Activated naive CD8-positive, alpha-beta T cell treated with anti-CD3 and anti-CD28 coated beads for 36 hours (primary cell): ENCODE measurements around the gene IRGM. TPM values are rescaled to one million over a fixed set of nuclear protein-coding genes. Genes with fewer than 3 reads are reported as not detected.
"Not testable (repeated sequence)": the region's sequence is repeated elsewhere in the genome, so short reads cannot be mapped to it uniquely, and the experiment has no call there.

Experiments
- DNase-seq: peaks from one replicate; pipeline ENCODE4 v3.0.0; 2021
- H3K27ac Mint-ChIP-seq: one replicate; pipeline ENCODE4 v1.8.0; 2022; ENCODE audit warnings: mild to moderate bottlenecking, moderate library complexity, mixed read lengths
- H3K27me3 Mint-ChIP-seq: one replicate; pipeline ENCODE4 v1.8.0; 2022; ENCODE audit warnings: mild to moderate bottlenecking, mixed read lengths
- H3K36me3 Mint-ChIP-seq: one replicate; pipeline ENCODE4 v1.8.0; 2021; ENCODE audit warnings: mild to moderate bottlenecking, mixed read lengths
- H3K4me1 Mint-ChIP-seq: one replicate; pipeline ENCODE4 v1.8.0; 2021; ENCODE audit warnings: mixed read lengths
- H3K4me3 Mint-ChIP-seq: one replicate; pipeline ENCODE4 v1.8.0; 2022; ENCODE audit warnings: mild to moderate bottlenecking, moderate library complexity, mixed read lengths
- H3K9me3 Mint-ChIP-seq: one replicate; pipeline ENCODE4 v1.8.0; 2022; ENCODE audit warnings: mixed read lengths
- total RNA-seq, 2 experiments: library from RNA; stranded (reverse); gene quantifications; one replicate each; pipeline ENCODE4 v1.2.3, GENCODE V29; 2021

The IRGM gene
- total RNA-seq, 2 experiments from 2014 or later: 2.5 to 2.9 TPM

DNA sequence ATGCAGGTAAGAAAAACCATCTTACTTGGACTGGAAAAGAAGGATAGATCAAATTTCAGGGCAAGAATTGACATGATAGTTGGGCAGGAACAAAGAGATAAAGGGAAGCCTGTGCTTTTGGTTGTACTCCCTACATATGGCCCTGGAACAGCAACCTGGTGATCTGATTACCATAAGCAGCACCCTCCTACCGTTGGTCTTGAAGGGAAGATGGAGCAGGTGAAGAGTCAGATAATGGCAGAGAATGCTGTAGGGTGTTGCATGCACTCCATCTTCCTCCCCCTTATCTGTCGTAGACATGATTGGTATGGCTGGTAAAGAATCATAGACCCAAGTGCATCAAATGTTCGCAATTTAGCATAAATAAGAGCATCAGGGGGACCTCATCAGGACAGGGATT lies 4.7 kb downstream of the IRGM start:
- Mint-ChIP-seq H3K4me1 (peaks cover 32% of the 10 kb centered on the region), H3K27ac (no peak overlapping the region), H3K4me3 (no peak overlapping the region), H3K9me3 (peaks cover 3% of the 10 kb centered on the region), H3K27me3 (no peaks in the 10 kb centered on the region), H3K36me3 (peaks cover 4% of the 10 kb centered on the region)
- no peak for DNase-seq

GRCh38 chr5:150853561-150853960 lies 7.2 kb downstream of the IRGM start:
- DNase-seq: no peak
- no peak overlapping the region for H3K4me3 Mint-ChIP-seq
- peaks cover 1% of the 10 kb centered on the region for H3K9me3 Mint-ChIP-seq
- H3K36me3 Mint-ChIP-seq: peaks cover 4% of the 10 kb centered on the region
- H3K27ac Mint-ChIP-seq: peak overlapping the region; percentile 11
- H3K27me3 Mint-ChIP-seq: no peaks in the 10 kb centered on the region
- H3K4me1 Mint-ChIP-seq: peaks cover 16% of the 10 kb centered on the region

GRCh38 chr5:150856700-150857099 lies 10.4 kb downstream of the IRGM start:
- not testable (repeated sequence) for DNase-seq, H3K27me3 Mint-ChIP-seq, H3K36me3 Mint-ChIP-seq, H3K4me3 Mint-ChIP-seq, H3K27ac Mint-ChIP-seq
- Mint-ChIP-seq H3K9me3 (peaks cover 10% of the 10 kb centered on the region), H3K4me1 (peaks cover 12% of the 10 kb centered on the region)

GRCh38 chr5:150860246-150860821 lies 14.0 kb downstream of the IRGM start:
- no peaks in the 10 kb centered on the region for H3K27me3 Mint-ChIP-seq
- no peaks in the 10 kb centered on the region for H3K4me1 Mint-ChIP-seq
- no peak overlapping the region for H3K4me3 Mint-ChIP-seq
- H3K9me3 Mint-ChIP-seq: peaks cover 12% of the 10 kb centered on the region
- H3K27ac Mint-ChIP-seq: no peak overlapping the region
- no peak for DNase-seq
- peaks cover 12% of the 10 kb centered on the region for H3K36me3 Mint-ChIP-seq

- Mint-ChIP-seq H3K9me3 (peaks cover 15% of the 10 kb centered on the region), H3K27ac (no peak overlapping the region), H3K36me3 (peaks cover 12% of the 10 kb centered on the region), H3K4me1 (no peaks in the 10 kb centered on the region), H3K4me3 (no peak overlapping the region), H3K27me3 (no peaks in the 10 kb centered on the region)
- DNase-seq: no peak
These were observed 15.7 kb downstream of the IRGM start for GRCh38 chr5:150862070-150862469.

GRCh38 chr5:150879358-150879757 lies 33.0 kb downstream of the IRGM start:
- Mint-ChIP-seq H3K4me1 (no peaks in the 10 kb centered on the region), H3K27ac (no peak overlapping the region)

DNA sequence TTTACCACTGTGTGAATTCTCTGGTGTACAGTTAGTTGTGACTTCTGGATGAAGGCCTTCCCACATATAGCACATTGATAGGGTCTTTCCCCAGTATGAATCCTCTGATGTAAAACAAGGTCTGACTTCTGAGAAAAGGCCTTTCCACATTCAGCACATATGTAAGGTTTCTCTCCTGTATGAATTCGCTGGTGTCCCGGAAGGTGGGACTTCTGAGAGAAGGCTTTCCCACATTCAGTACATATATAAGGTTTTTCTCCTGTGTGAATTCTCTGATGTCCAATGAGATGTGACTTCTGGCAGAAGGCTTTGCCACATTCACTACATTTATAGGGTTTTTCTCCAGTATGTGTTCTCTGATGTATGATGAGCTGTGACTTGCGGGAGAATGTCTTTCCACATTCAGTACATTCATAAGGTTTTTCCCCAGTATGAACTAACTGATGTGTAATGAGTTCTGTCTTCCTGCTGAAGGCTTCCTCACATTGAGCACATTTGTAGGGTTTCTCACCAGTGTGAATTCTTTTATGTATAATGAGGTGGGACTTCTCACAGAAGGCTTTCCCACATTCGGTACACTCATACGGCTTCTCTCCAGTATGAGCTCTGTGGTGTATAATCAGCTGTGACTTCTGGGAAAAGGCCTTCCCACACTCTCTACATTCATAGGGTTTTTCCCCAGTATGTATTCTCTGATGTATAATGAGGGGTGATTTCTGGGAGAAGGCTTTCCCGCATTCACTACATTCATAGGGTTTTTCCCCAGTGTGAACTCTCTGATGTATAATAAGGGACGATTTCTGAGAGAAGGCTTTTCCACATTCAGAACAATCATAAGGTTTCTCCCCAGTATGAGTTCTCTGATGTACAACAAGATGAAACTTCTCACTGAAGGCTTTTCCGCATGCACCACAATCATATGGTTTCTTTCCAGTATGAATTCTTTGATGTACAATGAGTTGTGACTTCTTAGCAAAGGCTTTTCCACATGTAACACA lies 49.4 kb downstream of the IRGM start:
- Mint-ChIP-seq H3K4me3 (no peak overlapping the region), H3K4me1 (no peaks in the 10 kb centered on the region), H3K9me3 (peaks cover 70% of the 10 kb centered on the region), H3K36me3 (peaks cover 68% of the 10 kb centered on the region), H3K27ac (no peak overlapping the region), H3K27me3 (no peaks in the 10 kb centered on the region)
- no peak for DNase-seq

More at GRCh38 chr5:150879358-150879757, 33.0 kb downstream of the IRGM start:
- peaks cover 14% of the 10 kb centered on the region for H3K36me3 Mint-ChIP-seq
- no peaks in the 10 kb centered on the region for H3K27me3 Mint-ChIP-seq
- peaks cover 19% of the 10 kb centered on the region for H3K9me3 Mint-ChIP-seq
- H3K4me3 Mint-ChIP-seq: no peak overlapping the region
- DNase-seq: no peak

Other genes starting within 250 kb of the IRGM start
- gene SYNPO, start 205.9 kb upstream of the IRGM start, total RNA-seq: under 1 TPM; 0.39 to 0.76 TPM
- under 1 TPM; 0.06 to 0.16 TPM for gene MYOZ3, start 185.3 kb upstream of the IRGM start, total RNA-seq
- 10 to 100 TPM; 62.7 to 71.7 TPM for gene RBM22, start 145.5 kb upstream of the IRGM start, total RNA-seq
- gene DCTN4, start 87.5 kb upstream of the IRGM start, total RNA-seq: 10 to 100 TPM; 33.7 to 37.4 TPM
- gene SMIM3, start 67.8 kb upstream of the IRGM start, total RNA-seq: 10 to 100 TPM; 10.4 to 10.6 TPM
- gene ZNF300, start 58.5 kb downstream of the IRGM start, total RNA-seq: 1 to 10 TPM; 2.8 TPM
- gene GPX3, start 174.1 kb downstream of the IRGM start, total RNA-seq: not detected
- gene TNIP1, start 234.5 kb downstream of the IRGM start, total RNA-seq: 100 to 1,000 TPM; 185 to 189 TPM